Mononuclear cell (primary cell): ENCODE measurements around the gene TPM2. TPM values are rescaled to one million over a fixed set of nuclear protein-coding genes. Genes with fewer than 3 reads are reported as not detected.
A peak's percentile ranks its signal among the peaks of the same experiment; 100 is the strongest.

ENCODE experiments used
- H3K27me3 ChIP-seq: 2 replicates; pipeline ENCODE4 v1.6.0; 2011; ENCODE audit warnings: low read length, control low read depth; ENCODE audit not compliant: insufficient read depth
- H3K4me1 ChIP-seq: 2 replicates; pipeline ENCODE4 v1.5.1; 2011; ENCODE audit warnings: mild to moderate bottlenecking, low read length, control low read depth; ENCODE audit not compliant: insufficient read depth
- H3K4me3 ChIP-seq: 2 replicates; pipeline ENCODE4 v1.5.1; 2011; ENCODE audit warnings: mild to moderate bottlenecking, low read length, moderate library complexity
- H3K9me3 ChIP-seq: 2 replicates; pipeline ENCODE4 v1.5.1; 2011; ENCODE audit warnings: low read depth, mild to moderate bottlenecking, control low read depth, low read length
- total RNA-seq: library from RNA; depleted of rRNA; stranded (reverse); fragments of >200 nt; gene quantifications from one replicate; pipeline ENCODE4 v1.2.3, GENCODE V29; 2012

Gene TPM2
- total RNA-seq, 1 donor: 7.3 TPM

GRCh38 chr9:35679766-35680330, 9.9 kb downstream of the TPM2 start:
- Histone ChIP-seq H3K4me3 (no peak overlapping the region), H3K9me3 (no peaks in the 10 kb centered on the region), H3K27me3 (peaks cover 2% of the 10 kb centered on the region), H3K4me1 (peaks cover 13% of the 10 kb centered on the region)

GRCh38 chr9:35679091-35679490, 10.6 kb downstream of the TPM2 start:
- Histone ChIP-seq H3K4me1 (peaks cover 13% of the 10 kb centered on the region), H3K4me3 (no peak overlapping the region), H3K9me3 (no peaks in the 10 kb centered on the region), H3K27me3 (peaks cover 2% of the 10 kb centered on the region)

GRCh38 chr9:35675732-35676392, 13.9 kb downstream of the TPM2 start:
- peaks cover 13% of the 10 kb centered on the region for H3K4me1 ChIP-seq
- H3K27me3 ChIP-seq: peaks cover 2% of the 10 kb centered on the region
- peak overlapping the region; percentile 10 for H3K4me3 ChIP-seq
- no peaks in the 10 kb centered on the region for H3K9me3 ChIP-seq

- Histone ChIP-seq H3K4me3 (no peak overlapping the region), H3K9me3 (no peaks in the 10 kb centered on the region), H3K4me1 (peaks cover 13% of the 10 kb centered on the region)
Observed at GRCh38 chr9:35675204-35675603, 14.5 kb downstream of the TPM2 start.

GRCh38 chr9:35674025-35674361, 15.7 kb downstream of the TPM2 start:
- Histone ChIP-seq H3K9me3 (no peaks in the 10 kb centered on the region), H3K4me1 (peaks cover 13% of the 10 kb centered on the region), H3K4me3 (no peak overlapping the region), H3K27me3 (peaks cover 2% of the 10 kb centered on the region)

More at GRCh38 chr9:35675204-35675603, 14.5 kb downstream of the TPM2 start:
- H3K27me3 ChIP-seq: peaks cover 2% of the 10 kb centered on the region

GRCh38 chr9:35673132-35674024, 16.3 kb downstream of the TPM2 start, which contains the start of gene CA9:
Gene CA9, plus strand, starts transcription at chr9:35673928. Its CDS starts 32 bp downstream, at chr9:35673960.
- no peak within 1 kb of the TSS for H3K4me3 ChIP-seq
- H3K4me1 ChIP-seq: peaks cover 13% of the 10 kb centered on the region
- H3K9me3 ChIP-seq: no peaks in the 10 kb centered on the region
- H3K27me3 ChIP-seq: peaks cover 2% of the 10 kb centered on the region

- H3K27me3 ChIP-seq: no peaks in the 10 kb centered on the region
- H3K9me3 ChIP-seq: no peaks in the 10 kb centered on the region
- peaks cover 18% of the 10 kb centered on the region for H3K4me1 ChIP-seq
- H3K4me3 ChIP-seq: no peak overlapping the region
Observed at GRCh38 chr9:35669331-35670145, 20.2 kb downstream of the TPM2 start.

- H3K9me3 ChIP-seq: no peaks in the 10 kb centered on the region
- no peaks in the 10 kb centered on the region for H3K27me3 ChIP-seq
- no peak overlapping the region for H3K4me3 ChIP-seq
- H3K4me1 ChIP-seq: peaks cover 34% of the 10 kb centered on the region
Observed at GRCh38 chr9:35667939-35668338, 21.8 kb downstream of the TPM2 start.

- Histone ChIP-seq H3K4me3 (no peak overlapping the region), H3K27me3 (no peaks in the 10 kb centered on the region), H3K4me1 (peaks cover 48% of the 10 kb centered on the region), H3K9me3 (no peaks in the 10 kb centered on the region)
Observed at GRCh38 chr9:35666549-35666948, 23.2 kb downstream of the TPM2 start.

GRCh38 chr9:35666045-35666444, 23.7 kb downstream of the TPM2 start:
- Histone ChIP-seq H3K9me3 (no peaks in the 10 kb centered on the region), H3K4me1 (peaks cover 53% of the 10 kb centered on the region)

GRCh38 chr9:35665471-35665818, 24.3 kb downstream of the TPM2 start:
- Histone ChIP-seq H3K9me3 (no peaks in the 10 kb centered on the region), H3K4me3 (peak overlapping the region; percentile 47), H3K27me3 (no peaks in the 10 kb centered on the region), H3K4me1 (peaks cover 59% of the 10 kb centered on the region)

More at GRCh38 chr9:35666045-35666444, 23.7 kb downstream of the TPM2 start:
- no peak overlapping the region for H3K4me3 ChIP-seq
- H3K27me3 ChIP-seq: no peaks in the 10 kb centered on the region

GRCh38 chr9:35664531-35665470, 24.9 kb downstream of the TPM2 start, which contains the start of gene ARHGEF39:
Gene ARHGEF39, minus strand, starts transcription at chr9:35665195. Its CDS starts 26 bp downstream, at chr9:35665169.
- Histone ChIP-seq H3K9me3 (no peaks in the 10 kb centered on the region), H3K4me3 (peak within 1 kb of the TSS; percentile 47), H3K27me3 (no peaks in the 10 kb centered on the region), H3K4me1 (peaks cover 65% of the 10 kb centered on the region)

GRCh38 chr9:35662437-35662836, 27.3 kb downstream of the TPM2 start:
- no peaks in the 10 kb centered on the region for H3K27me3 ChIP-seq
- peaks cover 82% of the 10 kb centered on the region for H3K4me1 ChIP-seq
- no peak overlapping the region for H3K4me3 ChIP-seq
- no peaks in the 10 kb centered on the region for H3K9me3 ChIP-seq
